GM23248 (cell line): ENCODE measurements around the gene SPTBN5.

Source experiments
- EZH2 ChIP-seq: fragments of 200-600 bp; sonication (generic); IDR thresholded peaks from 2 replicates; pipeline ENCODE4 v1.6.1; 2018; ENCODE audit warnings: antibody characterized with exemption, mild to moderate bottlenecking; ENCODE audit not compliant: insufficient read depth, poor library complexity, severe bottlenecking
- EZH2phosphoT487 ChIP-seq: fragments of 200-600 bp; sonication (generic); IDR thresholded peaks from 2 replicates; pipeline ENCODE4 v1.6.1; 2018; ENCODE audit warnings: antibody characterized with exemption, moderate library complexity, mild to moderate bottlenecking, low read depth; ENCODE audit not compliant: insufficient read depth

DNA sequence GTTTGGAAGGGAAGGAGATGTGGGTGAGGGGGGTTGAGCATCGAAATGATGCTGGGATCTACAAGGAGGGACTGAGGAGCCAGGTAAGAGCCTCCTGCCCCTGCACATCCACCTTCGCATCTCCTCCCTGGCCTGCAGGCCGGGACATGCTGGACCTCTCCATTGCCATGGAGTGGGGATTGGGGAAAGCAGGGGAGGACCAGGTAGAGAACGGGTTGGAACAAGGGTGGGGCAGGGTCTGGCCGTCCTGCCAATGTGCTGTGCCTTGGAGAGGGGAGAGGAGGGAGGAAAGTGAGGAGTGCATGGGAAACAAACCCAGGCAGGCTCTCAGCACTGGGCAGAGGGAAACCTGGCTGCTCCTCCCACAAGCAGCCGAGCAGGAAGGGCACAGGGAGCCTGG lies 44.6 kb downstream of the SPTBN5 start:
- TF ChIP-seq EZH2 (no peak), EZH2phosphoT487 (no peak)
